HepG2 (cell line): ENCODE measurements around the gene POLR3F. TPM values are rescaled to one million over a fixed set of nuclear protein-coding genes. Genes with fewer than 3 reads are reported as not detected.

Experiments used
- BCL6 ChIP-seq: IDR thresholded peaks from 2 replicates; pipeline ENCODE4 v1.6.1; 2016; ENCODE audit warnings: missing genetic modification reagents, missing compliant biosample characterization
- CBX5 ChIP-seq: sonication (generic); formaldehyde crosslinking; IDR thresholded peaks from 2 replicates; pipeline ENCODE4 v1.4.0; 2020; ENCODE audit warnings: missing genetic modification reagents, borderline replicate concordance
- DMAP1 ChIP-seq: IDR thresholded peaks from 2 replicates; pipeline ENCODE4 v1.6.1; 2016
- HNRNPH1 ChIP-seq: fragments of 200-400 bp; formaldehyde crosslinking; optimal IDR thresholded peaks from 2 replicates; pipeline ENCODE3; 2017; ENCODE audit warnings: mild to moderate bottlenecking, low read depth, low read length
- KDM3A ChIP-seq: IDR thresholded peaks from 2 replicates; pipeline ENCODE4 v1.6.1; 2018; ENCODE audit warnings: low read depth, missing compliant biosample characterization
- KLF6 ChIP-seq: IDR thresholded peaks from 2 replicates; pipeline ENCODE4 v1.8.0; 2016; ENCODE audit warnings: missing biosample characterization, missing genetic modification reagents
- MIER2 ChIP-seq: IDR thresholded peaks from 2 replicates; pipeline ENCODE4 v1.6.1; 2016; ENCODE audit warnings: missing biosample characterization, missing genetic modification reagents
- NONO ChIP-seq, 2 experiments: fragments of 450-650 bp in 1 of 2; sonication (generic) in 1 of 2; formaldehyde crosslinking in 1 of 2; IDR thresholded peaks in 1 of 2; conservative IDR thresholded peaks in 1 of 2; 2 replicates each; pipeline versions ENCODE4 v1.6.1 to v1.8.0; 2017 to 2022; ENCODE audit warnings: mild to moderate bottlenecking in 1 of 2, missing genetic modification reagents in 1 of 2, moderate library complexity in 1 of 2
- NR2C2 ChIP-seq: sonication (generic); formaldehyde crosslinking; IDR thresholded peaks from 2 replicates; pipeline ENCODE4 v1.4.0; 2020; ENCODE audit warnings: missing genetic modification reagents, mild to moderate bottlenecking, moderate library complexity, borderline replicate concordance
- RARG ChIP-seq: sonication (generic); formaldehyde crosslinking; IDR thresholded peaks from 2 replicates; pipeline ENCODE4 v1.4.0; 2020; ENCODE audit warnings: low read depth, mild to moderate bottlenecking, missing genetic modification reagents
- SNRNP70 ChIP-seq: fragments of 200-400 bp; formaldehyde crosslinking; IDR thresholded peaks from 2 replicates; pipeline ENCODE4 v1.6.1; 2017; ENCODE audit warnings: mild to moderate bottlenecking, low read depth, low read length, moderate library complexity
- TEF ChIP-seq: sonication (generic); formaldehyde crosslinking; IDR thresholded peaks from 2 replicates; pipeline ENCODE4 v1.5.0; 2020; ENCODE audit warnings: missing genetic modification reagents
- TIGD3 ChIP-seq: sonication (generic); formaldehyde crosslinking; IDR thresholded peaks from 2 replicates; pipeline ENCODE4 v1.5.1; 2020; ENCODE audit warnings: mild to moderate bottlenecking, missing genetic modification reagents, borderline replicate concordance
- ZBTB39 ChIP-seq: sonication (generic); formaldehyde crosslinking; IDR thresholded peaks from 2 replicates; pipeline ENCODE4 v1.5.0; 2020; ENCODE audit warnings: missing genetic modification reagents
- ZNF121 ChIP-seq: sonication (generic); formaldehyde crosslinking; IDR thresholded peaks from 2 replicates; pipeline ENCODE4 v1.5.0; 2020; ENCODE audit warnings: mild to moderate bottlenecking, missing genetic modification reagents
- ZNF17 ChIP-seq: sonication (generic); formaldehyde crosslinking; IDR thresholded peaks from 2 replicates; pipeline ENCODE4 v1.5.0; 2020; ENCODE audit warnings: mild to moderate bottlenecking, missing genetic modification reagents
- ZNF18 ChIP-seq: sonication (generic); formaldehyde crosslinking; IDR thresholded peaks from 2 replicates; pipeline ENCODE4 v1.8.0; 2022; ENCODE audit warnings: mild to moderate bottlenecking, missing genetic modification reagents; ENCODE audit not compliant: insufficient replicate concordance
- ZNF205 ChIP-seq: IDR thresholded peaks from 2 replicates; pipeline ENCODE4 v1.6.1; 2018; ENCODE audit warnings: missing biosample characterization, missing genetic modification reagents
- ZNF569 ChIP-seq: sonication (generic); formaldehyde crosslinking; IDR thresholded peaks from 2 replicates; pipeline ENCODE4 v1.5.0; 2020; ENCODE audit warnings: mild to moderate bottlenecking, missing genetic modification reagents, moderate library complexity, borderline replicate concordance
- ZNF747 ChIP-seq: sonication (generic); formaldehyde crosslinking; IDR thresholded peaks from 2 replicates; pipeline ENCODE4 v1.8.1; 2023; ENCODE audit warnings: missing genetic modification reagents, mild to moderate bottlenecking, borderline replicate concordance
- ZNF790 ChIP-seq: sonication (generic); formaldehyde crosslinking; IDR thresholded peaks from 2 replicates; pipeline ENCODE4 v1.8.0; 2022; ENCODE audit warnings: missing genetic modification reagents, mild to moderate bottlenecking, borderline replicate concordance
- ZNF883 ChIP-seq: sonication (generic); formaldehyde crosslinking; IDR thresholded peaks from 2 replicates; pipeline ENCODE4 v1.5.1; 2020; ENCODE audit warnings: mild to moderate bottlenecking, missing genetic modification reagents; ENCODE audit errors: not compliant biosample characterization
- ZSCAN21 ChIP-seq: sonication (generic); formaldehyde crosslinking; IDR thresholded peaks from 2 replicates; pipeline ENCODE4 v1.8.0; 2022; ENCODE audit warnings: mild to moderate bottlenecking, missing genetic modification reagents, moderate library complexity, borderline replicate concordance
- polyA plus RNA-seq, 8 experiments: library from polyadenylated mRNA; depleted of rRNA in 3 of 8; stranded (reverse) in 7 of 8; unstranded in 1 of 8; fragments of >200 nt; fragmentation: Illumina TruSeq in 4 of 8; extraction: Trizol in 4 of 8; gene quantifications; 2 replicates each; pipeline versions ENCODE4 v1.2.1 to v1.2.3, GENCODE V29; 2011 to 2016; ENCODE audit warnings: low read depth in 4 of 8, missing spikeins in 1 of 8, mixed read lengths in 1 of 8; ENCODE audit not compliant: insufficient read depth in 1 of 8
- total RNA-seq, 5 experiments: library from RNA; depleted of rRNA; stranded (reverse); fragments of >200 nt; fragmentation: Illumina TruSeq; extraction: Trizol; gene quantifications; 2 replicates each; pipeline ENCODE4 v1.2.3, GENCODE V29; 2016; ENCODE audit warnings: low read depth in 1 of 5

Gene POLR3F
- total and polyA plus RNA-seq, 2 of the 13 experiments (the other 11 are each of a cell fraction or from before 2014, with no cell fraction given): 11.7 to 25.5 TPM

- TF ChIP-seq SNRNP70: no peak
- no peak; the same call in 1 of the 2 replicates for TF ChIP-seq TEF (CRISPR knock-in tag)
- no peak for TF ChIP-seq ZNF18
- TF ChIP-seq ZSCAN21 (CRISPR knock-in tag): peak; percentile 83; the same call in 1 of the 2 replicates
- TF ChIP-seq CBX5 (CRISPR knock-in tag): peak; percentile 92
- TF ChIP-seq ZBTB39 (CRISPR knock-in tag): peak; percentile 47; the same call in 1 of the 2 replicates
- no peak for TF ChIP-seq NONO (IDR thresholded peaks at IDR 0.05)
- peak; percentile 93 for TF ChIP-seq NONO (CRISPR knock-in tag; conservative IDR thresholded peaks at IDR 0.05)
- TF ChIP-seq ZNF883 (CRISPR knock-in tag): peak; percentile 81
- TF ChIP-seq KLF6: peak; percentile 85
- TF ChIP-seq TIGD3 (CRISPR knock-in tag): no peak
- TF ChIP-seq ZNF747 (CRISPR knock-in tag): peak; percentile 82; the same call in 1 of the 2 replicates
- no peak for TF ChIP-seq ZNF569 (CRISPR knock-in tag)
- peak; percentile 63; the same call in 1 of the 2 replicates for TF ChIP-seq BCL6 (CRISPR knock-in tag)
- no peak for TF ChIP-seq HNRNPH1
- TF ChIP-seq DMAP1: peak; percentile 75; the same call in 1 of the 2 replicates
- TF ChIP-seq MIER2 (CRISPR knock-in tag): peak; percentile 63
- TF ChIP-seq ZNF205: peak; percentile 89
- peak; percentile 80; the same call in 1 of the 2 replicates for TF ChIP-seq NR2C2
- no peak for TF ChIP-seq ZNF121
- no peak for TF ChIP-seq RARG (CRISPR knock-in tag)
- TF ChIP-seq KDM3A: peak; percentile 67; the same call in 1 of the 2 replicates
- peak; percentile 65; the same call in 1 of the 2 replicates for TF ChIP-seq ZNF790 (CRISPR knock-in tag)
- no peak for TF ChIP-seq ZNF17 (CRISPR knock-in tag)
Observed at GRCh38 chr20:18496740-18497592, 29.8 kb downstream of the POLR3F start, which contains the start of gene RBBP9 (continued).
